DND-41 (cell line): ENCODE data around the gene KCNH8.

Source experiments
- CTCF ChIP-seq: IDR thresholded peaks from 2 replicates; pipeline ENCODE4 v1.5.1; 2012; ENCODE audit warnings: borderline replicate concordance, low read length, moderate library complexity, mild to moderate bottlenecking; ENCODE audit not compliant: poor library complexity, severe bottlenecking; ENCODE audit errors: extremely low read depth
- EZH2 ChIP-seq: IDR thresholded peaks from 3 replicates; pipeline ENCODE4 v1.6.1; 2012; ENCODE audit warnings: borderline replicate concordance, low read depth, mild to moderate bottlenecking, moderate library complexity, low read length, inconsistent platforms; ENCODE audit not compliant: severe bottlenecking

GRCh38 chr3:19190602-19191001 lies 42.3 kb downstream of the KCNH8 start:
- TF ChIP-seq EZH2 (no peak), CTCF (no peak)
